Ascending aorta (tissue), 2 donors: ENCODE measurements around the gene PARD6G. TPM values are rescaled to one million over a fixed set of nuclear protein-coding genes. Genes with fewer than 3 reads are reported as not detected.
A peak's percentile ranks its signal among the peaks of the same experiment; 100 is the strongest.

Experiments used
- DNase-seq, 2 donors: peaks; one replicate each; pipeline ENCODE4 v3.0.0-alpha.2; 2019; ENCODE audit warnings: low spot score in 2 of 2
- H3K27ac ChIP-seq, 2 donors: fragments of 200-600 bp; sonication (generic); one replicate each; pipeline ENCODE4 v1.5.1; 2016 to 2017; ENCODE audit warnings: mild to moderate bottlenecking in 1 of 2
- H3K27me3 ChIP-seq: fragments of 200-600 bp; sonication (generic); one replicate; pipeline ENCODE4 v1.5.1; 2017
- H3K36me3 ChIP-seq, 2 donors: fragments of 200-600 bp; sonication (generic); one replicate each; pipeline ENCODE4 v1.5.1; 2016
- H3K4me1 ChIP-seq, 2 donors: fragments of 200-600 bp; sonication (generic); one replicate each; pipeline ENCODE4 v1.5.1; 2016 to 2017; ENCODE audit warnings: mild to moderate bottlenecking in 1 of 2
- H3K4me3 ChIP-seq, 2 donors: fragments of 200-600 bp; sonication (generic); one replicate each; pipeline ENCODE4 v1.5.1; 2016 to 2017; ENCODE audit warnings: mild to moderate bottlenecking in 1 of 2
- H3K9me3 ChIP-seq, 2 donors: fragments of 200-600 bp; sonication (generic); one replicate each; pipeline ENCODE4 v1.5.1; 2016
- intact Hi-C: fragments of 100-400 bp; cut with DNase I; formaldehyde crosslinking; loops from one replicate; pipeline ENCODE4 v1.15.1; 2023
- total RNA-seq: library from RNA; depleted of rRNA; stranded (reverse); fragments of >200 nt; gene quantifications from one replicate; pipeline ENCODE4 v1.1.0, GENCODE V29; 2016
- TF ChIP-seq, protein P1 (sequence below), 3 experiments: fragments of 200-600 bp in 2 of 3; fragments of 450-650 bp in 1 of 3; sonication (generic) in 2 of 3; IDR thresholded peaks; one replicate each; pipeline ENCODE4 v1.5.1; 2016 to 2019; ENCODE audit warnings: antibody characterized with exemption in 3 of 3, mild to moderate bottlenecking in 1 of 3, moderate library complexity in 1 of 3

Gene PARD6G
- total RNA-seq, 1 donor from 2014 or later: 7.9 TPM

DNA sequence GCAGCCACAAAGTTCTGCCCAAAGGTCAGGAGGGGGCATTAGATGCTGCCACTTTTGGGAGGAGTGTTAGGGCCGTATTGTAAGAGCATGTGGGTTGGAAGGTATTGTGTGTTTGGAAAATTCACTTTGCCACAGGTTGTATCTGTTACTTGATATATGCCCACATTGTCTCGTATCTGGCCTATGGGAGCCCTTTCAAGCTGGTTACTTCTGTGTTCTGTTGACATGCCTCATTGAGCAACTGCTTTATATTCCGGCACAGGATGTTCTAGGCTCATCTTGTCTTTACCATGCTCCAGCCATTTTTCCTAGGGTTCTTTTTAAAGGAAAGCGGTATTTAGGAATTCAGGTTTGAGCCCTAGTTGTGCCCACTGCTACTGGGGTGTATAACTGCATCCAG lies 132.3 kb downstream of the PARD6G start:
- no peaks in the 10 kb centered on the region for H3K27me3 ChIP-seq
- peaks cover 8 to 26% of the 10 kb centered on the region in 2 donors for H3K36me3 ChIP-seq
- peaks cover 0 to 11% of the 10 kb centered on the region in 2 donors for H3K4me1 ChIP-seq
- intact Hi-C loops: no loop called here
- DNase-seq: no peak
- H3K27ac ChIP-seq: no peak overlapping the region
- H3K9me3 ChIP-seq: no peaks in the 10 kb centered on the region
- TF ChIP-seq, protein P1, sequence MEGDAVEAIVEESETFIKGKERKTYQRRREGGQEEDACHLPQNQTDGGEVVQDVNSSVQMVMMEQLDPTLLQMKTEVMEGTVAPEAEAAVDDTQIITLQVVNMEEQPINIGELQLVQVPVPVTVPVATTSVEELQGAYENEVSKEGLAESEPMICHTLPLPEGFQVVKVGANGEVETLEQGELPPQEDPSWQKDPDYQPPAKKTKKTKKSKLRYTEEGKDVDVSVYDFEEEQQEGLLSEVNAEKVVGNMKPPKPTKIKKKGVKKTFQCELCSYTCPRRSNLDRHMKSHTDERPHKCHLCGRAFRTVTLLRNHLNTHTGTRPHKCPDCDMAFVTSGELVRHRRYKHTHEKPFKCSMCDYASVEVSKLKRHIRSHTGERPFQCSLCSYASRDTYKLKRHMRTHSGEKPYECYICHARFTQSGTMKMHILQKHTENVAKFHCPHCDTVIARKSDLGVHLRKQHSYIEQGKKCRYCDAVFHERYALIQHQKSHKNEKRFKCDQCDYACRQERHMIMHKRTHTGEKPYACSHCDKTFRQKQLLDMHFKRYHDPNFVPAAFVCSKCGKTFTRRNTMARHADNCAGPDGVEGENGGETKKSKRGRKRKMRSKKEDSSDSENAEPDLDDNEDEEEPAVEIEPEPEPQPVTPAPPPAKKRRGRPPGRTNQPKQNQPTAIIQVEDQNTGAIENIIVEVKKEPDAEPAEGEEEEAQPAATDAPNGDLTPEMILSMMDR (IDR thresholded peaks at IDR 0.05): no peak
- H3K4me3 ChIP-seq: no peak overlapping the region

DNA sequence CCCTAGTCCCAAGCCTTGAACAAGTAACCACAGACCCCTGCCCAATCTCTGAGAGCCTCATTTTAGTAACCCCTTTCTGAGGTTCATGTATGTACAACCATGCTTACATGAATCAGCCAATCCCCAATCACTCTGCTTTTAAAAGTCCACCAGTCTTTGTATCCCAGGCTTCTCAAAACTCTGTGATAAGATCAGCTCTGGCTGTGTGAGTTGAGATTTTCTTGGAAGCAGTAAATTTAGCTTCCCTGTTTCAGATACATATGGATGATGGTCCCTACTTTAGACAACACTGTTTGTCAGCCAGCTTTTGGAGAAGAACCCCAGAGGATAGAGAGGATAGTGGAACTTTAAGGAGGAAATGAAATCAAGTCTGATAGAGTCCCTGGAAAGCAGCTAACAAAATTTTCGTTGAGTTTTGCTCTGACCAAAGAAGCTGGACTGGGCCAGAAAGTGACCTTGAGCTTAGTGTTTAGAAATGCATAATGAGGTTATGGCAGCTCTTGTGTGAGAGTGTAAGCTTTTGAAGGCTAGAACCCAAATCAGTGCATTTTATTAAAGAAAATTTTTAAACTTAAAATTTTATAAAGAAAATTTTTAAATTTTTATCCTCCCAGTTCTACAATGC lies 134.6 kb downstream of the PARD6G start:
- Histone ChIP-seq H3K27ac (no peak overlapping the region), H3K4me3 (no peak overlapping the region), H3K27me3 (no peaks in the 10 kb centered on the region), H3K36me3 (peaks cover 0 to 3% of the 10 kb centered on the region in 2 donors), H3K4me1 (peaks cover 0 to 11% of the 10 kb centered on the region in 2 donors), H3K9me3 (no peaks in the 10 kb centered on the region)
- intact Hi-C loops: no loop called here
- DNase-seq: no peak
- TF ChIP-seq, protein P1 (IDR thresholded peaks at IDR 0.05): no peak

DNA sequence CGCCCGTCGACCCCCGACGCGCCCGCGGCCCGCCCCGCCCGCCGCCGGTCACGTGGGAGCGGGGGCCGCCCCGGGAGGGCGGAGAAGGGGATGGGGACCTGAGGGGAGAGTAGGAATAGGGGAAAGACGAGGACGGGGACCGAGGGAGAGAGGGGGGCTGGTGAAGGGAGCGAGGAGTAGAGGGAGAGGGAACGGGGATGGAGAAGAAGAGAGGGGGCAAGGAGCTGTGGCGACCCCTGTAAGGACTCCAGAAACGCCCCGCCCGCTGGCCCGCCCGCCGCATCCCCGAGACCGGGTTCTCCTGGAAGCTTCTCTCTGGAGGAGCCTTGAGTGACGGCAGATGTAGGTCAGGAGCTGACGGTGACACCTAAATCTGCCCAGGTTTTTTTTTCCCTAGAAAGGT lies 137.6 kb downstream of the PARD6G start:
- Histone ChIP-seq H3K4me1 (peaks cover 0 to 11% of the 10 kb centered on the region in 2 donors), H3K36me3 (no peaks in the 10 kb centered on the region), H3K27me3 (no peaks in the 10 kb centered on the region), H3K27ac (peak overlapping the region; percentile 99), H3K4me3 (peak overlapping the region; percentile 76 to 85), H3K9me3 (no peaks in the 10 kb centered on the region)
- TF ChIP-seq, protein P1 (IDR thresholded peaks at IDR 0.05): no peak
- peak in 1 of 2 donors; percentile 73 for DNase-seq
- intact Hi-C loops: loop anchor here (1.0 to 10.0 kb wide), 5 partner anchors 37 to 715 kb away; partner anchors contain the start of genes CTDP1, NFATC1, RBFA and SLC66A2

DNA sequence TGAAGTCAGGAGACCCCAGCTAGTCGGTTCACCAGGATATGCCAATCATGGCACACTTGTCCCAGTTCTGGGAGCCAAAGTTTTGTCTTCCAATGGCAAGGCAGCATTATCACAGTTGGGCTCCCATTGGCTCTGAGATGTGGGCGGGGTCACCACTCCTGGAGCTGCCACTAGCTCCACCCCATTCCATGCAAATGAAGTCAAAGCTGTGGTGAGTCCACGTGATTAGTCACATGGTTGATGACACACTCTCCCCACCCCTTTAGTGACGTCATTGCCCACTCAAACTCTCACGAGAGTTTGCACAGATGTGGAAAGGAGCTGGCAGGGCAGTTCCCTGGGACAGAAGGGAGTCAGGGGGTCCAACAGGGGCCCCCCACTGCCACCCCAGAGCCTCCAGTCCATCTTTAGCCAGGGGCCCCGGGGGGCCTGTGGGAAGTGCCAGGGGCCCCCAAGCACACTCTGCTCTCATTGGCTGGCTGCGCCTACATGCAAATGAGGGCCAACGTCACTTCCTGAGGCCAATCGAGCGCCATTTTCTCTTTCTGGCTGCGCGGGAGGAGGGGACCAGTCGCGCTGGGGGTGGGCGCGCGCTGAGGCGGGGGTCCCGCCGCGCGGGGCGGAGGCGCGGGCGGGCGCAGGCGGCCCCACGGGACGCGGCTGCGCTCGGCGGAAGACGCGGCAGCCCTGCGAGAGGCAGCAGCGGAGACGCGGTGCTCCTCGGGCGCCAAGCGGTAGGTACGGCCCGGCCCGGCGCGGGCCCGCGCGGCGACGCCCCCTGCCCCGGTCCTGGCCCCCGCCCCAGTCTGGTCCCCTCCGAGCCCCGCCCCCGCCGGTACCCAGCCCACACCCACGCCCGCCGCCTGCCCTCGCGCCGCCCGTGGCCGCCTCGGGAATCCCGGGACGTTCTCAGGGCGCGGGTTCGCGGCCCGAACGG lies 138.3 kb downstream of the PARD6G start, which contains the start of gene ADNP2:
ADNP2 (plus strand) TSS at position 524 of the 937 bp plus-strand sequence. CDS start 8,281 bp downstream, outside the sequence.
- Histone ChIP-seq H3K4me1 (peaks cover 0 to 11% of the 10 kb centered on the region in 2 donors), H3K27me3 (no peaks in the 10 kb centered on the region)

DNA sequence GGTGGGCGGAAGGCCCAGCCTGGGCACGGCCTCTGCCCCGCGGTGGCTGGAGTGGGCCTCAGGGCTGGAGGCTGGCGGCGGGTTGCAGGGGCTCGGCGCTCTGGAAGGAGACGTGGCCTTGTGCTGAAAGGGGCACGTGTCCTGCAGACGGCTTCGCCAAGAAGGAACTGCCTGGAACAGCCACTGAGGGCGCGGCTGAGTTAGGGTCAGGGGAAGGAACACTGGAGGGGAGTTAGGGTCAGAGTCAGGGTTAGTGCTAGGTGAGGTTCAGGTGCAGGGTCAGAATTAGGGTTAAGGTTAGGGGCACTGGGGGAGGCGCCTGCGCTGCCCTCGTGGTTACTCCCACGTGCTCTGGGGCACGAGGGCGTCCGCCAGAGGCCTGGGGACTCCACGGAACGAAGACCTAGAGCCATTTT lies 139.2 kb downstream of the PARD6G start:
- no peak overlapping the region for H3K4me3 ChIP-seq
- TF ChIP-seq, protein P1 (IDR thresholded peaks at IDR 0.05): no peak
- no peak for DNase-seq
- peak overlapping the region; percentile 99 for H3K27ac ChIP-seq
- H3K36me3 ChIP-seq: no peaks in the 10 kb centered on the region
- peaks cover 4 to 9% of the 10 kb centered on the region in 2 donors for H3K4me1 ChIP-seq
- no peaks in the 10 kb centered on the region for H3K9me3 ChIP-seq
- intact Hi-C loops: loop anchor here (2.0 to 10.0 kb wide), 3 partner anchors 39 to 713 kb away; partner anchors contain the start of genes NFATC1 and SLC66A2
- no peaks in the 10 kb centered on the region for H3K27me3 ChIP-seq

More for the DNA sequence above, 138.3 kb downstream of the PARD6G start, which contains the start of gene ADNP2:
- peak; percentile 81 to 96 for DNase-seq
- H3K27ac ChIP-seq: peak within 1 kb of the TSS; percentile 99
- intact Hi-C loops: loop anchor here (1.0 to 10.0 kb wide), 5 partner anchors 38 to 714 kb away; partner anchors contain the start of genes CTDP1, NFATC1, RBFA and SLC66A2
- H3K36me3 ChIP-seq: no peaks in the 10 kb centered on the region
- H3K4me3 ChIP-seq: peak within 1 kb of the TSS; percentile 76 to 85
- TF ChIP-seq, protein P1 (IDR thresholded peaks at IDR 0.05): no peak
- no peaks in the 10 kb centered on the region for H3K9me3 ChIP-seq
